Amniotic stem cell (primary cell): ENCODE measurements around the gene ZNF418.
"Not testable (repeated sequence)": the region's sequence is repeated elsewhere in the genome, so short reads cannot be mapped to it uniquely, and the experiment has no call there.

Source experiments
- DNase-seq: peaks from one replicate; lab custom pipeline; 2025; lab: John Stamatoyannopoulos, UW

Gene ZNF418

GRCh38 chr19:57888560-57889231 is 46.5 kb downstream of the ZNF418 start, which contains the start of gene ZNF814:
ZNF814 (minus strand) TSS chr19:57889037; CDS start chr19:57888802, 235 bp downstream.
- DNase-seq = peak; percentile 73

DNA sequence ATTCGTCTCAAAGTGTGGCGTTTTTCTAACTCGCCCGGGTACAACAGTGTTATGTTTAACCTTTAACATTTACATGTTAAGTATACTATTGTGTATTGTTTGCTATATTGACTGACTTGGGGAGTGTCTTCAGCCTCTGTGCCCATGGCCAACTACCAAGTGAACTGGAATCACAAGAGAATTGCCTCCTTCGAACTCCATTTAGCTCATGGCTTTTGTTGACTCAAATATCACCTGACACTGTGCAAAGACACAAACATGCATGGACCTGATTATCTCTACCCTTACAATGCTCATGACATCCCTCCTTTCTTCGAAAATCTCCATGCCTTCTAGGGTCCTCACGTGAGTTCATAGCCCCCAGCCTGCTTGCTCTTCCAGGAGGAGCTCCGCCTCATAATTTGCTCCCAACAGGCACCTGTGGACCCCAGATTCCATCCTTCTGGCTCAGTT is 47.1 kb downstream of the ZNF418 start:
- no peak for DNase-seq

GRCh38 chr19:57887195-57887941 is 47.8 kb downstream of the ZNF418 start:
- no peak for DNase-seq

- no peak for DNase-seq
Measured at GRCh38 chr19:57886046-57886445, 49.2 kb downstream of the ZNF418 start.

- DNase-seq = not testable (repeated sequence)
Measured at GRCh38 chr19:57873883-57874799, 61.1 kb downstream of the ZNF418 start.

GRCh38 chr19:57872450-57872849 is 62.8 kb downstream of the ZNF418 start:
- no peak for DNase-seq
